GF-D8 (cell line): ENCODE measurements around the gene TTC7B.

Experiments used
- DNase-seq: peaks from one replicate; lab custom pipeline; 2025; lab: John Stamatoyannopoulos, UW

TTC7B gene

DNA sequence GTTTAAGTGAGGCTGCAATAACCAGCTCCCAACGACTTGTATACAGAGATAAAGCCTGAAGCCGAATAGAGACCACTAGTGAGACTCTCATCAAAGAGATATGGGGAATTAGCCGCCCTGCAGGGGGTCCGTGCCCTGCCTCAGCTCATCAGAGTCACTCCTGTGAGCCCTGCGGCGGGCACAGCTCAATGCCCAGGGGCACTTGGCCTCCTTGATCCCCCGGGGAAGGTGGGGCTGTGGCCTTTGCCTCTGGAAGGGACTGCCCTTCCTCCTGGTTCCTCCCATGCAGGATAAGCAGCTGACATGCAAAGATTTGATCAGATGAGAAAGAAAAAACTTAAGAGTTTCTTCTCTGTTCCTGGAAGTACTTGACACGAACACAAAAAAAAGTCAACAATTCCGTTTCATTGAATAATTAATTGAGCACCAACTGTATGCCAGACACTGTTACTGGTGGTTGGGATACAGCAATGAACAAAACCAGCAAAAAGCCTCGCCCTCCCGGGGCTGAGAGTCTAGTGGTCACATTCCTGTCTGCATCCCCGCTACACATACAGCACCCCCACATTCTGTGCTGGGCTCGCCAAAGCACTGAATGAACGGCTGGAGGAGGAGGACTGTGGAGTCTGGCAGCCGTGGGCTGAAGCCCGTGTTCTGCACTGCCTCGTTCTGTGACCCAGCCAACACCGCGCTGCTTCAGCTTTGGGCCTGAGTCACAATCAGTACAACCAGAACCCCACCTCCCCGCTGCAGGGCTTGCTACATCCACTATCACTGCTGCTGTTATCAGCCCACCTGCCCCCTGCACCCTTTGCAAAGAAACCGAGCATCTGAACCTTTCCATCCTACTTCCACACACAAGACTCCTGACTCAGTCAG lies 10.3 kb downstream of the TTC7B start:
- DNase-seq = no peak

DNA sequence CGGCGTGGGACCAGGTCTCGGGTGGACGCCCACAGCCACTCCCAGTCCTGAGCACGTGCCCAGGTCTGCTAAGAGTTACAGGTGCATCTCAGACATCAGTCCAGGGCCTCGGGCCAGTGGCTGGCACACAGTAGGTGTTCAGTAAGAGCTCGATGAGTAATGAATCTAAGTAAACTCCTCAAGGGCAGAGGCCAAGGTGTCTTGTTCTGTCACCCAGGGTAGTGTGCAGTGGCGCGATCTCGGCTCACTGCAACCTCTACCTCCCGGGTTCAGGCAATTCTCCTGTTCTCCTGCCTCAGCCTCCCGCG lies 11.2 kb downstream of the TTC7B start:
- DNase-seq = no peak

DNA sequence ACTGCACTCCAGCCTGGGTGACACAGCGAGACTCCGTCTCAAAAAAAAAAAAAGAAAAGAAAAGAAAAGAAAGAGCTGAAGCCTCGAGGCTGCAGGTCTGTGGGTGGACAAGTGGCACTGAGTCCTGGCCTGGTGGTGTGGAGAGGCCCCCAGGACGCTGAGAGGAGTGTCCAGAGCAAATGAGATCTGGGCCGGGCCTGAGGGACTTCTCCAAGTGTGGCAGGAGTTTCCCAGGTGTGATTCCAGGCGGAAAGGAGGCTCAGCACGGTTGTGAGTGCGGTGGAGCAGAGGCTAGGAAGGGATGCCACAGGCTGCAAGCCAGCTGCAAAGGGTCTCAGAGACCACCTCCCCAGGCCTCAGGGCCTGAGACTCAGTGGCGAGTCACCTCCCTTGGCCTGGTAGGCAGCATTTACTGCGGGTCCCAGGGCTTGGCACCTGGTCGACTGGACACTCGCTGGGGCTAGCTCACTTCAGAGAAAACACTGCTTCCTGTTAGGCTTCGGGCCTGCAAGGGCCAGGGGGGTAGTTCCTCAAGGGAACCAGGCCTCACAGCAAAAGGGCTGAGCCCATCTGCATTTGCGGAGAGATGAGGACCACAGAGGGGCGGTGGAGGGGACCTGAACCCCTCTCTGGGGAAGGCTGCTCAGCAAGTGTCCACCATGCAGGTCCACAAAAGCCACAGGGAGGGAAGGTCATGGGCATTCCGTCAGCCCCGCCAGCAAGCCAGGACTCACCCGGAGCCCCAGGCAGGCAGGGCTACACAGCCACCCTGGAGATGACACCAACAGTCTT lies 11.7 kb downstream of the TTC7B start:
- DNase-seq = no peak

DNA sequence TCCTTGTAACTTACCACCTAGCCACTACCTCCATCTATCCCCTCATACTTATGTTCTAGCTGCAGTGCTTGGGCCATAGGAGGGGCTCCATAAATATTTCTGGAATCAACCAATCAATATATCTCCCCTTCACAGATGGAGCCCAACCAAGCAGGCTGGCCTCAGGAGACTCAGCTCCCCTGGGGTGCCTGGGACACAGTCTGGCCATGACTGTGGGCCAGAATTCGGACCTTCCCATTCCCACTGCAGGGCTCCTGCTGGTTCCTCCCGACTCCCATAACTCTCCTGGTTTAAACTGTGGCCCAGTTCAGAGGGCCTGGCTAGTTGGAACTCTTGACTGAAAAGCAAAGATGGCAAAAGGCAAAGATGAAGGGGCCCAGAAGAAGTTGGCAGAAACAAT lies 13.0 kb downstream of the TTC7B start:
- DNase-seq = no peak

DNA sequence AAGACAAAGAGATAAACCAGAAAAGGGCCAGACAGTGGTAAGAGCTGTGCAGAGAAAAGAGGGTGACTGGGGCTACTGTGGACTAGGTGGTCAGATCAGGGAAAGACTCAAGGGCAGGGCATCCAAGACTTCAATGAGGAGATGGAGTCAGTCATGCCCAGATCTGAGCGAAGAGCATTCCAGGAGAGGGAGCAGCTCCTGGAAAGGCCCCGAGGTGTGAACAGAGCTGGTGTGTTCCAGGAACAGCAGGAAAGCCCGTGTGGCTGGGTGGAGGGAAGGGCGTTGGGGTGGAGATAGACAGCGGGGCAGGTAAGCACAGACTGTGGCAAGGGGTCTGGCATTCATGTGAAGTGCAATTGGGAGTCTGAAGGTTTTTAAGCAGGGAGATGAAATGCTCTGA lies 16.8 kb downstream of the TTC7B start:
- no peak for DNase-seq

DNA sequence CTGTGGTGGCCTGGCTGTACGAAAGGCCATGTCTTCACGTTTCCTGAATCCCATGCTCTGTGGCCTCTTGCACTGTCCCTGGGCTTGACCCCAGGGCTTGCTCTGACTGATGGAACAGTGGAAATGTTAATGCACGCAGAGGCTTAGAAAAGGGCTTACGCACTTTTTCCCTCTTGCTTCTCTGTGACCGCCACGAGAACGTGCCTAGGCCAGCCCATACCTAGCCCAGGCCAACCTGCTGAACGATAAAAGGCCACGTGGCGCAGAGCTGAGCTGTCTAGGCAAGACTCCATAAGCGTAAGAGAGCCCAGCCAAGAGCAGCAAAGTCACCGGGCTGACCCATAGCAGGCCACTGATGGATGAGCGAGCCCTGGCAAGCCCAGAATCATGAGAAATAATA lies 18.3 kb downstream of the TTC7B start:
- no peak for DNase-seq

DNA sequence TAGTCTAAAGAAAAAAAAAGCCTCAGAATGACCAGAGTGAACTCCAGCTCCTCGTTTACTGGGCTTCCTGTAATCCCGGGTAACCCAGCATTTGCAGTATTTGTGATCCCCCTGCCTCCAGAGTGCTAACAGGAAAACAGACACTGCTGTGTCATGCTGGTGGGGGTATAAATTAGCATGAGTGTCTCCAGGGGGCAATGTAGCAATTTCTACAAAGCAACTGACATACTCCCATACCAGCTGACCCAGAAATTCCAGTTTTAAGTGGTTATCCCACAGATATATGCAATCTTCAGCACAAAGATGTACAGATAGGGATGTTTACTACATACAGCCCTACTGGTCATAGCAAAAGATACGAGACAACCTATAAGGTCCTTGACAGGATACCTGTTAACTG lies 18.8 kb downstream of the TTC7B start:
- DNase-seq = peak; percentile 79

DNA sequence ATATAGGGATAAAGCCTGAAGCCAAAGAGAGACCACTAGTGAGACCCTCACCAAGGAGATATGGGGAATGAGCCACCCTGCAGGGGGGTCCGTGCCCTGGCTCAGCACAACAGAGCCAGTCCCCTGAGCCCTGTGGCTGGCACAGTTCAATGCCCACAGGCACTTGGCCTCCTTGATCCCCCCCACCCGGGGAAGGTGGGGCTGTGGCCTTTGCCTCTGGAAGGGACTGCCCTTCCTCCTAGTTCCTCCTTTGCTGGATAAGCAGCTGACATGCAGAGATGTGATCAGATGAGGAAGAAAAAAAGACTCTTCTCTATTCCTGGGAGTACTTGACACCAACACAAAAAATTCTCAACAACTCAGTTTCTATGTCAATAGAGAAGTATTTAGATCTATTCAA lies 19.9 kb downstream of the TTC7B start:
- DNase-seq = peak; percentile 52

DNA sequence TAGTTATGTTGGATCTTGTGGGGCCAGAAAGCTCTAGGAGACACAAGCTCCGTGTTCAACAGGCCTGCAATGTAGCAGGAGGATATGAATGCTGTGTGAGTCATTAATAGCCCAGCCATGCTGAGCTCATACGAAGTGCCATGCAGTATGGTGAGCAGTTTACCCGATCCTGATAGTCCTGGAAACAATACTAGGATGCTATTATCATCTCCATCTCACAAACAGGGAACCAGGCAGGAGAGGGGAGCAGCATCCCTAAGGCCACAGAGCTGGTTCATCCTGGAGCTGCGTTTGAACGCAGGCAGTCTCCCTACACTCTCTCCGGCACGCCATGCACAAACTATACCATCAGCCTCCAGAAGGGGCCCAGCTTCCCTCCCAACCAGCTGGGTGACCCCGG lies 20.5 kb downstream of the TTC7B start:
- DNase-seq = no peak

DNA sequence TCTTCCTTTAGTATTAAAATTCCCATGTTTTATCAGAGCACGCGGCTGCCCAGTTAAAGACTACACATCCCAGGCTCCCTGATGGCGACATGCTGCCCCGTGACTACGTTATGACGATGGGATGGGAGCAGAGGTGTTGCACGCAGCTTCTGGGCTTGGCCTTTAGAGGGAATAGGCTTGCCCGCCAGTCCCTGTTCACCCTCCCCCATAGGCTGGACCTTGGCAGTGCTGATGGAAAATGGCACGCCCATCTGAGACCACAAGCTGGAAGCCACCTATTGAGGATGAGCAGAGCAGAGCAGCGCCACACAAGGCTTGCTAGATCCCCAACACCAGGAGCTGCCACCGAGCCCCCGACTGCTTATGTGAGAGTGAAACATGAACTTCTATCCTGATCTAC lies 24.7 kb downstream of the TTC7B start:
- no peak for DNase-seq

DNA sequence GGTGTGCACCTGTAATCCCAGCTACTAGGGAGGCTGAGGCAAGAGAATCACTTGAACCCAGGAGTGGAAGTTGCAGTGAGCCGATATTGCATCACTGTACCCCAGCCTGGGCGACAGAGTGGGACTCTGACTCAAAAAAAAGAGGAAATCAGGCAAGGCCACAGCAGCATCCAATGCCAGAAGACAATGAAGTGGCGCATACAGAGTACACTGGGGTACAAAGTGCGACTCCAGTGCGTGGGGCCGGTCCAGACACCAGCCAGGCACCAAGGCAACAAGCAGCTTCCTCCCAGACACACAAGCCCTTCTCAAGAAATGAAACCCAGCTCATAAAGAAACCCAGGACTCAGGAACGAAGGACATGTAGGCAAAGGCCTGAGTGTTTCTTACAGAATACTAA lies 28.2 kb downstream of the TTC7B start:
- DNase-seq = peak; percentile 50

DNA sequence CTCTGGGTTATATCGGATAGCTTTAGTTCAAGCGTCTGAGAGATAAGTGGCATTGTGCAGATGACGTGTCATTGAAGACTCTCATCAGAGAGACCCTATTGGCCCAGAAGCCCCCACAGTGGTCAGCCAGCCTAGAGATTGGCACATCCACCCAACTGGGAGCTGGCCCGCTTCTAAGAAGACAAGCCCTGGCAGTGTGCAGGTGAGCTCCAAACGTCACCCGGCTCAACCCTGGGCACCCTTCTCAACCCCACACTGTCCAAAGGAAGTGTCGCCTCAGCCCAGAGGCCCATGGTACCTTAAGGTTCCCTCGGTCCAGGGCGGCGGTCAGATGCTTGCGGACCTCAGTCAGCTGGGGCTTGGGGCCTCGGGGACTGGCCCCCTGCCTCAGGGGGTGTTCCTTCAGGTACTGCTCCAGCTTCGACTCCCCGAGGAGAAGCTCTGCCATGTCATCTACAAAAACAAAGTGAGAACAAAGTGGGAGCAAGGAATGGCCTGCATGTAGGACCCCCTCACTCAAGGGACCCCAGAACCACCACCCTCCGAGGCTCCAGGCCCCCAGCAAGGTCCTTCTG lies 30.3 kb downstream of the TTC7B start:
- no peak for DNase-seq

DNA sequence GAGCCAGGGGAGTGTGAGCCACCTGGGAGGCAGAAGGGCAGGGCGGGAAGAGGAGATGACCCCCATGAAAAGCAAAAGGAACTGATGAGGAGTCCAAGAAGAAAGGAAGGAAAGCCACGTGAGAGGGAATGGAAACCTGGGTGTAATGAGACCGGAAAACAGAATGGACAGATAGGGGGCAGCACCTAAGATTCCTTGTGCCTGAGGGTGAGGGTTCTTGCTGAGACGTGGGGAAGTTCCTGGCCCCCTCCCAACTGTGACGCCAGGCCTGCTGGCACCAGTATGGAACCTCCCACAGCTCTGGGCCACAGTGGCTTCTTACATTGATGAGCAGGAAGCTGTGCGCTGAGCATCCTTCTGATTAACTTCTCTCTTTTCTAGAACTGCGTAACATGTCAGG lies 30.8 kb downstream of the TTC7B start:
- no peak for DNase-seq

DNA sequence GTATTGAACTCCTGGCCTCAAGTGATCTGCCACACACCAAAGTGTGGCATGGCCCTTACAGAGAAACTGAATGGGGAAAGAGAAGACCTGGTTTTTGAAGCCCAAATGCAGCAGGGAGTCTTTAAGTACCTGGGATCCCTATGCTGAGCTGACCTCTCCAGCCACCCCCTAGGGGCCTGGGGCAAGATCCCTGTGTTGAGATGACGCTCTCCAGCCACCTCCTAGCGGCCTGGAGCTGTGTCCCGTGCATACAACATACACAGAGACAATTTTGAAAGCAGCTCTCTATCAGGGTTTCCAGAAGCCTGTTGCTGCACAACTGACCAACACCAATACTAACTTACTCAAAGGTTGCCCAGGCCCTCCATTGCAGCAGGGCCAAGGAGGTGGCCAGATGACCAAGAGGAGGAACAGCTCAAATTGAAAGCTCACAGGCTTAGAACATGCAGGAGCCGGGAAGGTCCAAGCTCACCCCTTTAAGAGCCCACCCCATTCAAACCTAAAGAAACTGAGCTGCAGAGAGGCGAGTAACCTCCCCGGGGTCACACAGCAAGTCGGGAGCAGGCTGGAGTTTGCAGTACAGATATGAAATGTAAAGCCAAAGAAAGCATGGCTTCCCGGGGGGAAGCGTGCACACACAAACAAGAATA lies 31.5 kb downstream of the TTC7B start:
- no peak for DNase-seq

DNA sequence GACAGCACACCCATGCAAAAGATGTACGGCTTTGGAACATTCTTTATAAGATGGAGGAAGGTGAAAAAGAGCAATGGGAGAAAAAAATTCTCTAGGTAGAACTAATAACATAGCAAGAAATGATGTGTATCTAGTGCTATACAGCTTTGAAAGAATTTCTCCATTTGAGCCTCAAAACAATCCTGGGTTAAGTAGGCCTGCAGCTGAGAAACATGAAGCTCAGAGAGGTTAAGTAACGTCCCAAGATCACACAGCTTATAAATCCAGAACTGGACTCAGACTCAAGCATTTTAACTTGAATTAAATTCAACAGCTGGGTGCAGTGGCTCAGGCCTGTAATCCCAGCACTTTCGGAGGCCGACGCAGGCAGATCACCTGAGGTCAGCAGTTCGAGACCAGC lies 32.9 kb downstream of the TTC7B start:
- no peak for DNase-seq

DNA sequence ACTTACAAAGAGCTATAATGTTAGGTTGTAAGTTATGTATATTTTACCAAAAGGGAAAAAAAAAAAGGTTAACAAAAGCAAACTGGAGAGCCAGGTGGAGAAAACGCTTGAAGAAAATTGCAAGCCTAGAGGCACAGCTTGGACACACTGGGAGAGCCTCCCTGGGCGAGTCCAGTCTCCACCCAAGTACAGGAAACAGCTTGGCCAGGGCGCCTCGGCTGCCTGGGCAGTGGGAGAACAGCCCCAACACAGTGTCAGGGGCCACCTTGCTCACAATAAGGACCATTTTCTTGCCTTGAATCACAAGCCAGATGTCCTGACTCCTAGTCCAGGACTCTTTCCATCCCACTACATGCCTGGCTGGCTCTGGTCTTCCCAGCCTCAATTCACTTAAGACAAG lies 33.3 kb downstream of the TTC7B start:
- DNase-seq = no peak

DNA sequence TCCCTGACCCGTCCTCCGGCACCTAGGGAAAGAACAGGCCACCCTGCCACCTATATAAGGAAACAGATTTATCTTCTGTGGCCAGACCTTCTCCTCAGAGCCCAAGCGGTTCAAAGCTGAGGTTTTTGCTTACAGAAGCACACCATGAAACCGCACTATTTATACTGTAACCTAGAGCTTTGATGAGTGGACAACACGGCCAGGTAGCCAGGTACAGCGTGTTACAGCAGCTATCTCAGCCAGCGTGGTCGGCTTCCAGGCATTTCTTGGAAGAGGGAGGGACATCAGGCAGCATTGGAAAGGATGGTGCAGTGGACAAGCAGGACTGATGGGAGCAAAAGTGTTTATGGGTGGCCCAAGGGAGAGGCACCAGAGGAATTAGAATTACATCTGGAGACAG lies 34.4 kb downstream of the TTC7B start:
- no peak for DNase-seq

DNA sequence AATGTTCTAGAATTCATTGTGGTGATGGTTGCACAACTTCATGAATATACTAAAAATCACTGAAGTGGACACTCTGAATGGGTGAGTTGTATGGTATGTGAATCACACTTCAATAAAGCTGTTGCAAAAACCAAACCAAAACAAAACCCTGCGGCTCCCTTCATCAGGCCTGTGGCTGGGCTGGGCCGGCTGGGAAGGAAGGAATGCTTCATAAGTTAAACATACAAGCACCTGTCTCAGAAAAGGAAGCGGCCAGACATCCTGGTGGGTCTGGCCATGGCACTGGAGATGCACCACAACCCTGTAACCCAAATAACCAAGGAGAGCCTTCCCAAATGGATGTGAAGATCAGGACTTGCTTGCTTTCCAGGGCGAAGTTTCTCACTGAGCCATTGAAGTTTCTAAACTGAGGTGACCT lies 34.9 kb downstream of the TTC7B start:
- DNase-seq = no peak

DNA sequence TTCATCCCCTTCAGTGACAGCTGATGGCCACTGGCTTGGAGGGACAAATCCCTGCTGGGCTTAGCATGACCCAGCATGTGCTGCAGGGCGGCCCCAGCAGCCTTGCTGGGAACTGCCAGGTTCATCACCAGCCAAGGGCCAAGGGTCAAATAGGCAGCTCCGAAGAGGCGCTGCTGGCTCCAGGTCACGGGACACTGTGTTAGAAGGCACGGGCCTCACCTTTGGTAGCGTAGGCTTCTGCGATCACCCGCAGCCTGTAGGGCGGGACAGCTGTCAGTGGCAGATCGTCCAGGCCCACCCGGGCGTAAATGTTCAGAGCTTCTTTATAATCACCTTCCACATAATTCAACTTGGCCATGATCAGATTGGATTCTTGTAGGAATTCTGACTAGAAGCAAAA lies 35.7 kb downstream of the TTC7B start:
- no peak for DNase-seq

DNA sequence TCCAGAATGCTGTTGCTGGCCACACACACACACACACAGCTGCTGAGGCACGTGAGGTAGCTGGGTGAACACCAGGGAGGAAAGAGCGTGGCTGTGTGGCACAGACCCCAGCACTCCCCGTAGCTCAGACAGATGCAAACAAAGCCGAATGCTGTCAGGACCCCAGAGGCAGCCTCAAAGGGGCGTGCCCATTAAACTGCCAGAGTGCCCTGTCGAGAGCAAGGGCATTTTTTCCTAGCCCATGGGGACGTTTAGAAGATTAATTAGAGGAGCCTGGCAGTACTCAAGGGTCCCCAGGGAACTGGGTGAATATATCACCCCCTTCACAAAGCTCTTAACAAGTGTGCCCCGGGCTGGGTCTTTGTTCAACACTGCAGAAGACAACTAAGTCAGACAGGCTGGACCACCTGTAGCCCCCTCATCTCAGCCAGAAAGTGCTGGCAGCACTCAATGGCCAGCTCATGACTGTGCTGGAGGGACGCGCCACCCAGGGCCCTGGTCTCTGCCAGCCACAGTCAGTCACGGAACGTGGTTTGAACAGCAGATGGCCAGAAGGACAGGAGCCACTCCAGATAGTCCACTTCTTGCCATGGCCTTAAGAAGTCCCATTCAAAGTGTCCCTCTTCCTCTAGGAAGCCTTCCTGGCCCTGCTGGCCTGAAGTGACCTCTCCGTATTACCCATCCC lies 37.5 kb downstream of the TTC7B start:
- no peak for DNase-seq

DNA sequence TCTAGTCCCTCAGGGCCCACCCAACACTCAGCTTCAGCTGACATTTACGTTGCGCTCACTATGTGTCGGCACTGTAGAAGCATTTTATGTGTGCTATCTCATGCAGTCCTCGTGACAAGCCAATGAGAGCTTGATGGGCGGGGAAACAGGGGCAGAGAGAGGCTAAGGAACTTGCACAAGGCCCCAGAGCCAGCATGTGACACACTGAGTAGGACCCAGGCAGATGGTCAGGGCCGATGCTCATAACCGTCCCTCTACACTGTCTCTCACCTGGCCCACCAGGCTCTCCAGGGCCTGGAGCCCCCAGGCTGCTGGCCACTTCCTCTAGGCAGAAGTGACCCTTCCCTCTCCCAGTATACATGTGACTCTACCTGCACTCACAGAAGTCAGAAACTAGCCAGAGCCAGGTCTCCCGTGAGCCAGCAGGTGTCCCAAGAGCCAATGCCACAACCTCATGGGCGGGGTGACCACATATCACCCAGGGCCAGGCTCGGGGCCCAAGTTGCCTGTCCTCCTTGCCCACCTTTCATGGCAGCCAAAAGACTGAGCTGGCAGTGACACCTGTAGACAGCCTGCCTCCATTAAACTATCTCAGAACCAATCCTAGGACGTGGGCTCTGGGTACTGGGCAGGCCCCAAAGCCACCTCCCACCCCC lies 38.3 kb downstream of the TTC7B start:
- DNase-seq = no peak

DNA sequence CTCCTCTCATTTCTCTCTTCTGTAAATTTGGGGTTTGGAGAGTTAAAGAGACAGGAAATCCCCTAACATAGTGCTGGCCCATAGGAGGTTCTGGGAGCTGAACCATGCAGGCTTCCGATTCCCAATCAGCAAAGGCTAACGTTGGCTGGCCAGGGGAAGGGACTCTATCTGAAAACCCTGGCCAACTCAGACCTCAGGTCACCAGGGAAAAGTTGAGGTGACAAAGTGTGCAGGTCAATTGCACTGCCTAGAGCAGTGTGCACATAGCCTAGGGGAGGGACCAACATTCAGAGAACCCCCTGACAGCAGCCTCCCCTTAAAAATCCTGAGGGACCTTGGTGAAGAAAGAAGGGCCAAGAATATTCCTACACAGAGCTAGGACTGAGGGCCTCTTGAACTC lies 38.9 kb downstream of the TTC7B start:
- DNase-seq = no peak
